GM12801 (cell line): ENCODE results near the gene HMGB4.

Source experiments
- TF ChIP-seq, protein P1 (sequence below): IDR thresholded peaks from one replicate; pipeline ENCODE4 v1.5.1; 2011; ENCODE audit warnings: control low read depth; ENCODE audit not compliant: insufficient read length; ENCODE audit errors: extremely low read depth

HMGB4 gene

DNA sequence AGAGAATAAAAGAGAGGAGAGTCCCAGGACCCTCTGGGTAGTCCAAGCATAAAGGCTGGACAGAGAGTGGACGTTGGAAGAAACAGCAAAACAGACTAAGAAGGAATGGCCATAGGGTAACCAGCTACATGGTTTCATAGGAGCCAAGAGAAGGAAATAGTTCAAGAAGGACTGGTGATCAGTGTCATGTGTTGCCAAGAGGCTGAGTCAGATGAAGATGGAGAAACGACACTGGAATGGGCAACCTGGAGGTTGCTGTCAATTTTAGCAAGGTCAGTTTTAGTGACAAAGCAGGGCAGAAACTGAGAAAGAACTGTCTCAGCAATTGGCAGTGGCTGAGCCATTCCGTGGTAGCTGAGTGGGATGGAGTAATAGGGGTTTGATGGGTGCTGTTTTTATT, 41.4 kb downstream of the HMGB4 start:
- TF ChIP-seq, protein P1, sequence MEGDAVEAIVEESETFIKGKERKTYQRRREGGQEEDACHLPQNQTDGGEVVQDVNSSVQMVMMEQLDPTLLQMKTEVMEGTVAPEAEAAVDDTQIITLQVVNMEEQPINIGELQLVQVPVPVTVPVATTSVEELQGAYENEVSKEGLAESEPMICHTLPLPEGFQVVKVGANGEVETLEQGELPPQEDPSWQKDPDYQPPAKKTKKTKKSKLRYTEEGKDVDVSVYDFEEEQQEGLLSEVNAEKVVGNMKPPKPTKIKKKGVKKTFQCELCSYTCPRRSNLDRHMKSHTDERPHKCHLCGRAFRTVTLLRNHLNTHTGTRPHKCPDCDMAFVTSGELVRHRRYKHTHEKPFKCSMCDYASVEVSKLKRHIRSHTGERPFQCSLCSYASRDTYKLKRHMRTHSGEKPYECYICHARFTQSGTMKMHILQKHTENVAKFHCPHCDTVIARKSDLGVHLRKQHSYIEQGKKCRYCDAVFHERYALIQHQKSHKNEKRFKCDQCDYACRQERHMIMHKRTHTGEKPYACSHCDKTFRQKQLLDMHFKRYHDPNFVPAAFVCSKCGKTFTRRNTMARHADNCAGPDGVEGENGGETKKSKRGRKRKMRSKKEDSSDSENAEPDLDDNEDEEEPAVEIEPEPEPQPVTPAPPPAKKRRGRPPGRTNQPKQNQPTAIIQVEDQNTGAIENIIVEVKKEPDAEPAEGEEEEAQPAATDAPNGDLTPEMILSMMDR: no peak

DNA sequence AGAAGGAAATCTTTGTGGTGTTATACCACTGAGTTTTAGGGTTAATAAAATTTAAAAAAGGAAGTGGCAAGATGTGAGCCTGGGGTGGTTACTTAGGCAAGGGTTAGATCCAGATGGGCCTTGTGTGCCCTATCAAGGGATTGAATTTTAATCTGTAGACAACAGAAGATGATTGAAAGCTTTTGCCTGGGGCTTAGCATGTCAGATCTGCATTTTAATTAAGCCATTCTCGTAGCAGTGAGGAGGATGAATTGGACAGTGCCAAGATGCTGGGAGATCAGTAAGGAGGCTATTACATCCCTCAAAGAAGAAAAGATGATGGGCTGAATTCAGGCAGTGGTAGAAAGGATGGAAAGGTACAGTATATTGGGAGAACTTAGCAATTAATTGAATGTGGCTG, 42.3 kb downstream of the HMGB4 start:
- TF ChIP-seq, protein P1: no peak

DNA sequence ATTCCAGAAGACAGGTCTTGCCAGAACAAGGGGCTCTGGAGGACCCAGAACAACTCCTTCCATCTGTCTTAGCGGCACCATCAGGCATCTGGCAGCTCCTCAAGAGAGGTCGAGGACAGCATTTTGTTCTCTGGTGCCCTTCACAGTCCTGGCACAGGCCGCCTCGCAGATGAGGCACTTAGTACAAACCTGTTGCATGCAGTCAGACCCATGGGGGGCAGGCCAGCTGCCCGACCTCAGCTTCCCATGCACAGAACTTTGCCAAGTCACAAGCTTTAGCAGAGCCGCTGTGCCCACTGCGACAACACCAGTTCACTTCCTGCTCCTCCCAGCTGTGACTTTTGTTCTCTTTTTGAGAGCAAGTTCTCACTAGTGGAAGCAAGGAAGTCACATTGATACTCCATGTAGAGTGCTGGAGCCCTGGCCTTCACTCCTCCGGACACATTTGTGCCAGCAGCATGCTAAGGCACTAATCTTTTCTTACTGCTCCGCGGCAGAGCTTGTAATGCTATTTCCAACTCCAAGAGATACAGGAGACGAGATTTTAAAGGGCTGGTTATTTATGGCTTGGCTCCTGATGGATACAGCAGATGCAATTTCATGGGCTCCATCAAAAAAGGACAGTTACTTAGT, 44.6 kb downstream of the HMGB4 start:
- TF ChIP-seq, protein P1: no peak
